Measurements from ENCODE around the gene LAMA3.

- TF ChIP-seq YY1 (IDR thresholded peaks at IDR 0.05; ENCODE audit: insufficient read depth, insufficient read length) (no peak), ZNF274 (IDR thresholded peaks at IDR 0.05; ENCODE audit: low read depth, low read length) (no peak), SUZ12 (IDR thresholded peaks at IDR 0.05; ENCODE audit: extremely low read depth, insufficient read depth, insufficient read length) (no peak)
Observed at GRCh38 chr18:23725827-23726661, 36.8 kb downstream of the LAMA3 start.
